Mesothelial cell of epicardium (in vitro differentiated cells): ENCODE results near the gene HMSD. TPM values are rescaled to one million over a fixed set of nuclear protein-coding genes. Genes with fewer than 3 reads are reported as not detected.

ENCODE experiments used
- DNase-seq, 2 experiments: peaks; one replicate each; pipeline ENCODE4 v3.0.0; 2021; ENCODE audit warnings: low spot score in 2 of 2; ENCODE audit not compliant: unreplicated experiment in 2 of 2
- H3K27ac Mint-ChIP-seq: 2 replicates; pipeline ENCODE4 v1.8.0; 2021; ENCODE audit warnings: mixed read lengths
- H3K27me3 Mint-ChIP-seq: 2 replicates; pipeline ENCODE4 v1.8.0; 2021; ENCODE audit warnings: low read depth, mixed read lengths
- H3K36me3 Mint-ChIP-seq: 2 replicates; pipeline ENCODE4 v1.8.0; 2021; ENCODE audit warnings: mixed read lengths
- H3K4me1 Mint-ChIP-seq: 2 replicates; pipeline ENCODE4 v1.8.0; 2021; ENCODE audit warnings: mixed read lengths
- H3K4me3 Mint-ChIP-seq: 2 replicates; pipeline ENCODE4 v1.8.0; 2021; ENCODE audit warnings: mild to moderate bottlenecking, moderate library complexity, mixed read lengths
- H3K9me3 Mint-ChIP-seq: 2 replicates; pipeline ENCODE4 v1.8.0; 2021; ENCODE audit warnings: mixed read lengths
- total RNA-seq: library from RNA; stranded (reverse); gene quantifications from 3 replicates; pipeline ENCODE4 v1.2.1, GENCODE V29; 2021
- TF ChIP-seq, protein P1 (sequence below): fragments of 200-600 bp; sonication (generic); IDR thresholded peaks from one replicate; pipeline ENCODE4 v1.5.0; 2021; ENCODE audit warnings: antibody characterized with exemption; ENCODE audit not compliant: unreplicated experiment

Gene HMSD
- total RNA-seq, 1 donor from 2014 or later: 2.7 TPM

GRCh38 chr18:63947051-63947790 lies 1.9 kb upstream of the HMSD start:
- H3K4me1 Mint-ChIP-seq: peaks cover 19% of the 10 kb centered on the region
- peaks cover 15% of the 10 kb centered on the region for H3K9me3 Mint-ChIP-seq
- H3K27me3 Mint-ChIP-seq: peaks cover 27% of the 10 kb centered on the region
- H3K4me3 Mint-ChIP-seq: no peak overlapping the region
- TF ChIP-seq, protein P1, sequence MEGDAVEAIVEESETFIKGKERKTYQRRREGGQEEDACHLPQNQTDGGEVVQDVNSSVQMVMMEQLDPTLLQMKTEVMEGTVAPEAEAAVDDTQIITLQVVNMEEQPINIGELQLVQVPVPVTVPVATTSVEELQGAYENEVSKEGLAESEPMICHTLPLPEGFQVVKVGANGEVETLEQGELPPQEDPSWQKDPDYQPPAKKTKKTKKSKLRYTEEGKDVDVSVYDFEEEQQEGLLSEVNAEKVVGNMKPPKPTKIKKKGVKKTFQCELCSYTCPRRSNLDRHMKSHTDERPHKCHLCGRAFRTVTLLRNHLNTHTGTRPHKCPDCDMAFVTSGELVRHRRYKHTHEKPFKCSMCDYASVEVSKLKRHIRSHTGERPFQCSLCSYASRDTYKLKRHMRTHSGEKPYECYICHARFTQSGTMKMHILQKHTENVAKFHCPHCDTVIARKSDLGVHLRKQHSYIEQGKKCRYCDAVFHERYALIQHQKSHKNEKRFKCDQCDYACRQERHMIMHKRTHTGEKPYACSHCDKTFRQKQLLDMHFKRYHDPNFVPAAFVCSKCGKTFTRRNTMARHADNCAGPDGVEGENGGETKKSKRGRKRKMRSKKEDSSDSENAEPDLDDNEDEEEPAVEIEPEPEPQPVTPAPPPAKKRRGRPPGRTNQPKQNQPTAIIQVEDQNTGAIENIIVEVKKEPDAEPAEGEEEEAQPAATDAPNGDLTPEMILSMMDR: no peak
- no peak overlapping the region for H3K27ac Mint-ChIP-seq
- no peaks in the 10 kb centered on the region for H3K36me3 Mint-ChIP-seq
- DNase-seq: no peak

DNA sequence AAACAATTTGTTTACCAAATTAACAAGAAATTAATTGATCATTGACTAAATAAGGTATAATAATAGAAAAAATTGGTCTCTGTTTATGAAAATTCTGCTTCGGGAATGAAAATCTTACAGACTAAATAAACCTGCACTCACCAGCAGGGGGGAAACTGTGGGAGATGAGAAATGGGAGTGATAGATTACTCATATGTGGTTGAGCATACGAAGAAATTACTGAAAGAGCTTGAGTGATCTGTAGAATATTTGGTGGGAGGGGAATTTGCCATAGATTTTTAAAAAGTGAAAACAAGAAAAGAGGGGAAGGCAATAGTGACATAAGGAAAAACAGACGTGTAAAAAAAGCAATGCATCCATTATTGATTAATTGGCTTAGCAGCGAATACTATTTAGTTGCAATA lies 2.2 kb downstream of the HMSD start:
- H3K4me3 Mint-ChIP-seq: no peak overlapping the region
- DNase-seq: no peak
- peaks cover 19% of the 10 kb centered on the region for H3K4me1 Mint-ChIP-seq
- H3K9me3 Mint-ChIP-seq: peaks cover 5% of the 10 kb centered on the region
- H3K27ac Mint-ChIP-seq: no peak overlapping the region
- peaks cover 10% of the 10 kb centered on the region for H3K27me3 Mint-ChIP-seq
- H3K36me3 Mint-ChIP-seq: no peaks in the 10 kb centered on the region
- TF ChIP-seq, protein P1: peak; percentile 35

GRCh38 chr18:63953811-63954210 lies 4.7 kb downstream of the HMSD start:
- H3K4me3 Mint-ChIP-seq: no peak overlapping the region
- no peaks in the 10 kb centered on the region for H3K27me3 Mint-ChIP-seq
- peaks cover 11% of the 10 kb centered on the region for H3K4me1 Mint-ChIP-seq
- H3K9me3 Mint-ChIP-seq: peaks cover 5% of the 10 kb centered on the region
- TF ChIP-seq, protein P1: no peak
- no peaks in the 10 kb centered on the region for H3K36me3 Mint-ChIP-seq
- no peak overlapping the region for H3K27ac Mint-ChIP-seq
- no peak for DNase-seq

- Mint-ChIP-seq H3K36me3 (no peaks in the 10 kb centered on the region), H3K27ac (no peak overlapping the region), H3K4me3 (no peak overlapping the region), H3K4me1 (no peaks in the 10 kb centered on the region), H3K27me3 (no peaks in the 10 kb centered on the region), H3K9me3 (peaks cover 6% of the 10 kb centered on the region)
- TF ChIP-seq, protein P1: no peak
- no peak for DNase-seq
These were observed 7.7 kb downstream of the HMSD start for GRCh38 chr18:63956755-63957154.

DNA sequence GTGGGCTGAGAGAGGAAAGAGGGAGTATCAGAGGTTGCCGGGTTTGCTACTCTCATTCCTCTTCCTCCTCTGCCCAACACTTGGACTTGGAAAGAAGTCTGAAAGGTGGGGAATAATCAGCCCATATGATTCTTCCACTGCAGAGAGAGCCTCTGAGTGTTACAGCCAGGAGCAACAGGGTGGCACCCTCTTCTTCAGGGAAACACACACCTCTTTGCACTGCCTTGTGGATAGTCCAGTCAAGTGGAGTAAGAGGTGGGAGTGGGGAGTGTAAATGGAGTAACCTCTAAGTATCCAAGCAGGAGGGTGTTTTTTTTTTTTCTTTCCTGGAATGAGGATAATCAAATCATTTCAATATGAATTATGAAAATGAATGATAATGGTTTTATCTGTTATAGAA lies 11.8 kb downstream of the HMSD start:
- Mint-ChIP-seq H3K4me1 (no peaks in the 10 kb centered on the region), H3K27me3 (no peaks in the 10 kb centered on the region), H3K4me3 (no peak overlapping the region), H3K36me3 (no peaks in the 10 kb centered on the region), H3K27ac (no peak overlapping the region), H3K9me3 (peaks cover 6% of the 10 kb centered on the region)
- TF ChIP-seq, protein P1: no peak
- DNase-seq: no peak
